ENCODE measurements around the gene SF1.

Gene SF1

DNA sequence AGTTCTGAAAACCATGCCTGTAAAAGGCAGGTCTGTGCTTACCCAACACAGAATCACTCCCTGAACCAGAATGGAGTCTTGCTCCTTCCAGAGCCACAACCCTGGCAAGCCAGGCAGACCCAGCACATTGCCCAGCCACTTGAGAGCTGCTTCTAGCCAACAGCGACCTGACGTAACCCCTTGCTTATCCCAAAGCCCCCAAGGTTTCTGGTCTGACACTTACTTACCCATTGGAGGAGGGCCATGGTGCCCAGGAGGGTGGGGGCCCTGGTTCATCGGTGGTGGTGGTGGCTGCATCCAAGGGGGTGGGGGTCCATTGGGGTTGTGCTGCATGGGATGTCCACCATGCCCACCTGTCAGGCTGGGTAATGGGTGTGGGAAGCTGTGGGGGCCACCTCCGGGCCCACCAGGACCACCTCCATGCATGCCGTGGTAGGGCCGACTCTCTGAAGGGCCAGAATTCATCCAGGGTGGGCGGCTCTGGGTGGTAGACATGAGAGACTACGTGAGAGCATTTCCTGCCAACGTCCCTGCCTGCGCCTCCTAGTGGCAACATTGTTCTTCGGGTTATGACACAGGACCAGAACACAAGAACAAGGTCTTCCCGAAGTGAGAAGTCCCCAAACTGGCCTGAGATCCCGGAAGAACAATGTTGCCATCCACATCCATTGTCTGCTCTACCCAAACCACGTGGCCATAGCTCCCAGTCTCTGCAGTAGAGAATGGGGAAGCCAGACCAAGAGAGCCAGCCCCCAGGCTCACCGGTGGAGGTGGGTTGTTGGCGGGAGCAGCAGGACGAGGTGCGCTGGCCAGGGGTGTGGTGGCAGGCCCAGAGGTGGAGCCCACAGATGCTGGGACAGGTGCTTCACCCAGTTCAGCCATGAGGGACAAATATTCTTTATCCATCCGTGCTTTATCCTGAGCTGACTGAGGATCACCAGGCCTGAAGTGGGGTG, 10.7 kb downstream of the SF1 start:
- Histone ChIP-seq H3K27me3 (ENCODE audit: insufficient read depth, low read length, poor library complexity) (no peaks in the 10 kb centered on the region), H3K36me3 (ENCODE audit: insufficient read depth, low read length) (peaks cover 99% of the 10 kb centered on the region), H3K27ac (ENCODE audit: low read length) (peak overlapping the region; percentile 33), H2AFZ (ENCODE audit: low read depth, low read length) (no peak overlapping the region), H3K9ac (ENCODE audit: low read depth, low read length) (no peak overlapping the region), H3K4me2 (ENCODE audit: insufficient read depth, low read length) (0 out of 2 replicates have a peak overlapping the region, but pooled peaks have one; percentile 3), H3K79me2 (ENCODE audit: insufficient read depth, low read length) (peaks cover 80% of the 10 kb centered on the region), H3K4me1 (ENCODE audit: insufficient read depth, low read length) (peaks cover 51% of the 10 kb centered on the region), H3K4me3 (ENCODE audit: low read depth in 1 of 2, low read length in 2 of 2) (no peak overlapping the region), H3K9me3 (ENCODE audit: insufficient read depth, low read length, severe bottlenecking) (no peaks in the 10 kb centered on the region), H4K20me1 (ENCODE audit: insufficient read depth, low read length) (peaks cover 98% of the 10 kb centered on the region)
- peak; percentile 67 for ATAC-seq (ENCODE audit: insufficient read depth, low read depth)
- TF ChIP-seq, protein P1, sequence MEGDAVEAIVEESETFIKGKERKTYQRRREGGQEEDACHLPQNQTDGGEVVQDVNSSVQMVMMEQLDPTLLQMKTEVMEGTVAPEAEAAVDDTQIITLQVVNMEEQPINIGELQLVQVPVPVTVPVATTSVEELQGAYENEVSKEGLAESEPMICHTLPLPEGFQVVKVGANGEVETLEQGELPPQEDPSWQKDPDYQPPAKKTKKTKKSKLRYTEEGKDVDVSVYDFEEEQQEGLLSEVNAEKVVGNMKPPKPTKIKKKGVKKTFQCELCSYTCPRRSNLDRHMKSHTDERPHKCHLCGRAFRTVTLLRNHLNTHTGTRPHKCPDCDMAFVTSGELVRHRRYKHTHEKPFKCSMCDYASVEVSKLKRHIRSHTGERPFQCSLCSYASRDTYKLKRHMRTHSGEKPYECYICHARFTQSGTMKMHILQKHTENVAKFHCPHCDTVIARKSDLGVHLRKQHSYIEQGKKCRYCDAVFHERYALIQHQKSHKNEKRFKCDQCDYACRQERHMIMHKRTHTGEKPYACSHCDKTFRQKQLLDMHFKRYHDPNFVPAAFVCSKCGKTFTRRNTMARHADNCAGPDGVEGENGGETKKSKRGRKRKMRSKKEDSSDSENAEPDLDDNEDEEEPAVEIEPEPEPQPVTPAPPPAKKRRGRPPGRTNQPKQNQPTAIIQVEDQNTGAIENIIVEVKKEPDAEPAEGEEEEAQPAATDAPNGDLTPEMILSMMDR (IDR thresholded peaks at IDR 0.05; ENCODE audit: borderline replicate concordance, extremely low read depth, low read length, poor library complexity, severe bottlenecking), result peak; percentile 89
- TF ChIP-seq EZH2 (IDR thresholded peaks at IDR 0.05; ENCODE audit: borderline replicate concordance, low read depth, low read length, severe bottlenecking), result no peak
- DNase-seq, result peak; percentile 81

DNA sequence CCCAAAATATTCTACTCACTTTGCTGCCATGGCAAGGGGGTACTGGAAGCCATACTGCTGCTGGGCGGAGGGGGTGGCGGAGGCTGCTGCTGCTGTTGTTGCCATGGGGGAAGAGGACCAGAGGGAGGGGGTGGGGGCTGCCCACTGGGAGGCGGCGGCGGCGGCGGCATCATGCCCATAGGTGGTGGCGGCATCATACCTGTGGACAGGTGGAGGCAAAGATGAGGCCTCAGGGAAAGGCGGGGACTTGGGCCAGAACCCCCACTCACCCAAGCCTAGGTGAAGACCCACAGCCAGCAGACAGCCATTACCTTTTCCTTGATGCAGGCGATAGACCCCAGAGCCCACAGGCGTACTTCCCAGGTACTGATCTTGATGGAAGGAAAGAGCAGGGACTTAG, 11.5 kb downstream of the SF1 start:
- peaks cover 51% of the 10 kb centered on the region for H3K4me1 ChIP-seq (ENCODE audit: insufficient read depth, low read length)
- peaks cover 99% of the 10 kb centered on the region for H4K20me1 ChIP-seq (ENCODE audit: insufficient read depth, low read length)
- H3K4me3 ChIP-seq (ENCODE audit: low read depth in 1 of 2, low read length in 2 of 2), result no peak overlapping the region
- no peak overlapping the region for H3K4me2 ChIP-seq (ENCODE audit: insufficient read depth, low read length)
- H3K36me3 ChIP-seq (ENCODE audit: insufficient read depth, low read length), result peaks cover 97% of the 10 kb centered on the region
- no peak overlapping the region for H3K9ac ChIP-seq (ENCODE audit: low read depth, low read length)
- H3K9me3 ChIP-seq (ENCODE audit: insufficient read depth, low read length, severe bottlenecking), result no peaks in the 10 kb centered on the region
- H3K27me3 ChIP-seq (ENCODE audit: insufficient read depth, low read length, poor library complexity), result no peaks in the 10 kb centered on the region
- no peak overlapping the region for H2AFZ ChIP-seq (ENCODE audit: low read depth, low read length)
- H3K79me2 ChIP-seq (ENCODE audit: insufficient read depth, low read length), result peaks cover 72% of the 10 kb centered on the region
- H3K27ac ChIP-seq (ENCODE audit: low read length), result peak overlapping the region; percentile 33; the same call in 1 of the 2 replicates
- ATAC-seq (ENCODE audit: insufficient read depth, low read depth) (no peak), DNase-seq (no peak)
- TF ChIP-seq, protein P1 (IDR thresholded peaks at IDR 0.05; ENCODE audit: borderline replicate concordance, extremely low read depth, low read length, poor library complexity, severe bottlenecking), result no peak
- no peak for TF ChIP-seq EZH2 (IDR thresholded peaks at IDR 0.05; ENCODE audit: borderline replicate concordance, low read depth, low read length, severe bottlenecking)

DNA sequence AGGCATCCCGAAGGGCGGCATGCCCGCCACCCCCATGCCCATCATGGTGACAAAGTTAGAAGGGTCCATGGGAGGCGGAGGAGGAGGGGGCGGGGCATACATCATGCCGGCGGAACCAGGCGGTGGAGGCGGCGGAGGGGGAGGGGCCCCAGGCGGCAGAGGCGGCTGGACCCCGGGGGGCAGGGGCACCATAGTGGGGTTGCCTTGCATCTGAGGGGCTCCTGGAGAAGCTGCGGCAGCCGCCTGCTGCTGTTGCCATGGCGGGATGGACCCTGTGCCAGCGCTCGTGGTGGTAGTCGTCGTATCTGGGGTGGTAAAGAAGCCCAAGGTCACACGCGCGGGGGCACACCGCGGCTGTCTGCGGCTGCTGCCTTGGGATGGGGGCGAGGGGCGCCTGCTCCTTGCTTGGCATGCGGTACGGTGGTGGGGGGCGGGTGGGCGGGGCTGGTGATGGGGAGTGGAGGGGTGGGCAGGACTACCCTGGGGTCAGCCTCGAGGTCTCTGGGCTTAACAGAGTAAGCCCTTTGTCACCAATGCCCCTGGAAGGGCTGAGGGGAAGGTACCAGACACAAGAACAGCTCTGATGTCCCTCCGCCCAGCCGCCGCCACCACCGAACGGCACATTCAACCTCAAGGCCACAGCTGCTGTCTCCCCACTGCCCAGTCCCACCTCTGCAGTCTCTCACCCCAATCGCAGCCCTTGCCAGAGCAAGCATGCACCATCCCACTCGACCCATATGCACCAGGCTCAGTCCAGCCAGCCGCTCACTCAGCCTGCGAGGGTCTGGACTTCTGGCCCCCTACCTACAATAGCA, 12.3 kb downstream of the SF1 start:
- Histone ChIP-seq H3K4me2 (ENCODE audit: insufficient read depth, low read length) (no peak overlapping the region), H3K9me3 (ENCODE audit: insufficient read depth, low read length, severe bottlenecking) (no peaks in the 10 kb centered on the region), H3K4me1 (ENCODE audit: insufficient read depth, low read length) (peaks cover 51% of the 10 kb centered on the region), H3K4me3 (ENCODE audit: low read depth in 1 of 2, low read length in 2 of 2) (no peak overlapping the region), H3K27ac (ENCODE audit: low read length) (no peak overlapping the region), H3K79me2 (ENCODE audit: insufficient read depth, low read length) (peaks cover 64% of the 10 kb centered on the region), H4K20me1 (ENCODE audit: insufficient read depth, low read length) (peaks cover 93% of the 10 kb centered on the region), H3K27me3 (ENCODE audit: insufficient read depth, low read length, poor library complexity) (no peaks in the 10 kb centered on the region), H3K36me3 (ENCODE audit: insufficient read depth, low read length) (peaks cover 89% of the 10 kb centered on the region), H3K9ac (ENCODE audit: low read depth, low read length) (no peak overlapping the region), H2AFZ (ENCODE audit: low read depth, low read length) (no peak overlapping the region)
- no peak for DNase-seq
- TF ChIP-seq EZH2 (IDR thresholded peaks at IDR 0.05; ENCODE audit: borderline replicate concordance, low read depth, low read length, severe bottlenecking), result no peak
- TF ChIP-seq, protein P1 (IDR thresholded peaks at IDR 0.05; ENCODE audit: borderline replicate concordance, extremely low read depth, low read length, poor library complexity, severe bottlenecking), result no peak
- no peak for ATAC-seq (ENCODE audit: insufficient read depth, low read depth)
